HUDEP-2 (cell line): ENCODE results near the gene ZNF428.
"Not testable (repeated sequence)": the region's sequence is repeated elsewhere in the genome, so short reads cannot be mapped to it uniquely, and the experiment has no call there.

ENCODE experiments used
- DNase-seq, 76 experiments: peaks; one replicate each; lab custom pipeline; 2025; ENCODE audit not compliant: unreplicated experiment in 76 of 76; lab: John Stamatoyannopoulos, UW

The ZNF428 gene

GRCh38 chr19:43640424-43640757 is 21.0 kb upstream of the ZNF428 start:
- DNase-seq = no peak

GRCh38 chr19:43639519-43640423 is 20.3 kb upstream of the ZNF428 start, which contains the start of gene CADM4:
Gene CADM4 (minus strand): TSS chr19:43639850. CDS start chr19:43639790, 60 bp downstream.
- DNase-seq = peak in 14 of 76 experiments; percentile 10 to 33 (median 16)

- no peak for DNase-seq
Measured at GRCh38 chr19:43638995-43639518, 19.6 kb upstream of the ZNF428 start.

- no peak for DNase-seq
Measured at GRCh38 chr19:43638214-43638994, 19.0 kb upstream of the ZNF428 start.

GRCh38 chr19:43636121-43636683 is 16.8 kb upstream of the ZNF428 start:
- no peak for DNase-seq

- not testable (repeated sequence) for DNase-seq
Measured at GRCh38 chr19:43635561-43635940, 16.1 kb upstream of the ZNF428 start.

- DNase-seq = no peak
Measured at GRCh38 chr19:43634872-43635560, 15.6 kb upstream of the ZNF428 start.

GRCh38 chr19:43634506-43634871 is 15.1 kb upstream of the ZNF428 start:
- DNase-seq = no peak

- no peak for DNase-seq
Measured at GRCh38 chr19:43634068-43634467, 14.6 kb upstream of the ZNF428 start.

- DNase-seq = no peak
Measured at GRCh38 chr19:43633520-43633919, 14.1 kb upstream of the ZNF428 start.

- no peak for DNase-seq
Measured at GRCh38 chr19:43631491-43631890, 12.1 kb upstream of the ZNF428 start.

- DNase-seq = no peak
Measured at GRCh38 chr19:43628646-43629326, 9.4 kb upstream of the ZNF428 start.

GRCh38 chr19:43626838-43627237 is 7.4 kb upstream of the ZNF428 start:
- no peak for DNase-seq

- DNase-seq = peak in 71 of 76 experiments; percentile 15 to 93 (median 75)
Measured at GRCh38 chr19:43625918-43626579, 6.6 kb upstream of the ZNF428 start.

GRCh38 chr19:43624933-43625332 is 5.5 kb upstream of the ZNF428 start:
- DNase-seq = peak in 75 of 76 experiments; percentile 57 to 96 (median 88)

- peak in 67 of 76 experiments; percentile 18 to 86 (median 64) for DNase-seq
Measured at GRCh38 chr19:43623889-43624670, 4.7 kb upstream of the ZNF428 start.

- DNase-seq = no peak
Measured at GRCh38 chr19:43622956-43623355, 3.5 kb upstream of the ZNF428 start.

- DNase-seq = no peak
Measured at GRCh38 chr19:43622070-43622469, 2.6 kb upstream of the ZNF428 start.
